ENCODE measurements around the gene CIC. TPM values are rescaled to one million over a fixed set of nuclear protein-coding genes. Genes with fewer than 3 reads are reported as not detected.

The CIC gene
- total RNA-seq, 1 donor from 2014 or later, result 115 TPM

DNA sequence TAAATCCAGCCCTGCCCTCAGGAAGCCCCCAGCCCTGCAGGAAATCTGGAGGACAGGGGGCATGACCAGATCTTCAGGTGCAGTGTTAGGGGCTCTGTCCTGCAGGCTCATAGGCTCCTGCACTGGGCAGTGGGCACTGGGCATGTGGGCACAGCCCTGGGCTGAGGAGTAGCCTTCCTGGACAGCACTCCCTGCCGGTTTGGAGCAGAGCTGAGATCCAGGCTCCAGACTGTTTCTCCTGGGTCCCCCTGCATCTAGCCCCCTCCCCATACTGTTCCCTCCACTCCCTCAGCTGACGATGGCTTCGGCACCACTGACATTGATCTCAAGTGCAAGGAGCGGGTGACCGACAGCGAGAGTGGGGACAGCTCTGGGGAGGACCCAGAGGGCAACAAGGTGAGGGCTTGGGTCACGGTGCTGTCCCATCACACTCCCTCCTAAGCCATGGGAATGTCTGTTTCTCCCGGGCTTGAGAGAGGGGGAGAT lies 20.5 kb downstream of the CIC start:
- peaks cover 32% of the 10 kb centered on the region for H3K36me3 Mint-ChIP-seq (ENCODE audit: unreplicated experiment)
- H3K27ac Mint-ChIP-seq (ENCODE audit: unreplicated experiment), result no peak overlapping the region
- no peaks in the 10 kb centered on the region for H3K27me3 Mint-ChIP-seq (ENCODE audit: unreplicated experiment)
- H3K4me3 Mint-ChIP-seq (ENCODE audit: unreplicated experiment), result no peak overlapping the region
- no peak for TF ChIP-seq CTCF (IDR thresholded peaks at IDR 0.05)
- no peak for DNase-seq (ENCODE audit: extremely low spot score, unreplicated experiment)
- no peaks in the 10 kb centered on the region for H3K9me3 Mint-ChIP-seq (ENCODE audit: unreplicated experiment)
- peaks cover 19% of the 10 kb centered on the region for H3K4me1 Mint-ChIP-seq (ENCODE audit: unreplicated experiment)

DNA sequence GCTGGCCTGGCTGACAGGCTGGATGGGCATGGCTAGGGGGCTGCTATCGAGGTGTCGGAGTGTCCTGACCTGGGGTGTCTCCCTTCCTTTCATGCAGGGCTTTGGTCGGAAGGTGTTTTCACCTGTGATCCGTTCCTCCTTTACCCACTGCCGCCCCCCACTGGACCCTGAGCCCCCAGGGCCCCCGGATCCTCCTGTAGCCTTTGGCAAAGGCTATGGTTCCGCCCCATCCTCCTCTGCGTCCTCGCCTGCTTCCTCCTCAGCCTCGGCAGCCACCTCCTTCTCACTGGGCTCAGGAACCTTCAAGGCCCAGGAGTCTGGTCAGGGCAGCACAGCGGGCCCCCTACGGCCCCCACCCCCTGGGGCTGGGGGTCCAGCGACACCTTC lies 21.1 kb downstream of the CIC start:
- Mint-ChIP-seq H3K9me3 (ENCODE audit: unreplicated experiment) (no peaks in the 10 kb centered on the region), H3K36me3 (ENCODE audit: unreplicated experiment) (peaks cover 32% of the 10 kb centered on the region), H3K27ac (ENCODE audit: unreplicated experiment) (no peak overlapping the region), H3K27me3 (ENCODE audit: unreplicated experiment) (no peaks in the 10 kb centered on the region), H3K4me1 (ENCODE audit: unreplicated experiment) (peaks cover 14% of the 10 kb centered on the region), H3K4me3 (ENCODE audit: unreplicated experiment) (no peak overlapping the region)
- TF ChIP-seq CTCF (IDR thresholded peaks at IDR 0.05), result no peak
- DNase-seq (ENCODE audit: extremely low spot score, unreplicated experiment), result no peak

GRCh38 chr19:42290523-42291434 lies 21.7 kb downstream of the CIC start:
- peak; percentile 24 for TF ChIP-seq CTCF (IDR thresholded peaks at IDR 0.05)

DNA sequence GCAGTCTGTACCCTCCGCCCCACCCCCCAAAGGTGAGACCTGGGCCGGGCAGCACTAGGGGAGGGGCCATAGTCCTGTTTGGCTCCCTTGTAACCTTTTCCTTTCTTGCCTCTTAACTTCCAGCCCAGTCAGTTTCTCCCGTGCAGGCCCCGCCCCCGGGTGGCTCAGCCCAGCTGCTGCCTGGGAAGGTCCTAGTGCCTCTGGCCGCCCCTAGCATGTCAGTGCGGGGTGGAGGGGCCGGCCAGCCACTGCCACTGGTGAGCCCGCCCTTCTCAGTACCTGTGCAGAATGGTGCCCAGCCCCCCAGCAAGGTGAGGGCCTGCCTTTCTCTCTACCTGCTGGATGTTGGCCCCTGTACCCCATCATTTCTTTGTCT lies 22.4 kb downstream of the CIC start:
- no peaks in the 10 kb centered on the region for H3K9me3 Mint-ChIP-seq (ENCODE audit: unreplicated experiment)
- H3K4me3 Mint-ChIP-seq (ENCODE audit: unreplicated experiment), result no peak overlapping the region
- H3K36me3 Mint-ChIP-seq (ENCODE audit: unreplicated experiment), result peaks cover 29% of the 10 kb centered on the region

More at GRCh38 chr19:42290523-42291434, 21.7 kb downstream of the CIC start:
- no peaks in the 10 kb centered on the region for H3K27me3 Mint-ChIP-seq (ENCODE audit: unreplicated experiment)
- H3K9me3 Mint-ChIP-seq (ENCODE audit: unreplicated experiment), result no peaks in the 10 kb centered on the region
- H3K4me1 Mint-ChIP-seq (ENCODE audit: unreplicated experiment), result peaks cover 8% of the 10 kb centered on the region
- no peak overlapping the region for H3K27ac Mint-ChIP-seq (ENCODE audit: unreplicated experiment)
- peak; percentile 85 for DNase-seq (ENCODE audit: extremely low spot score, unreplicated experiment)
- H3K36me3 Mint-ChIP-seq (ENCODE audit: unreplicated experiment), result peaks cover 32% of the 10 kb centered on the region
- no peak overlapping the region for H3K4me3 Mint-ChIP-seq (ENCODE audit: unreplicated experiment)

More for the DNA sequence above, 22.4 kb downstream of the CIC start:
- Mint-ChIP-seq H3K27me3 (ENCODE audit: unreplicated experiment) (no peaks in the 10 kb centered on the region), H3K4me1 (ENCODE audit: unreplicated experiment) (peaks cover 1% of the 10 kb centered on the region), H3K27ac (ENCODE audit: unreplicated experiment) (no peak overlapping the region)
- DNase-seq (ENCODE audit: extremely low spot score, unreplicated experiment), result no peak
- TF ChIP-seq CTCF (IDR thresholded peaks at IDR 0.05), result no peak
